DOHH2 (cell line): ENCODE measurements around the gene HDHD5.

Experiments used
- H3F3A ChIP-seq: fragments of 200-600 bp; sonication (generic), shearing (Covaris generic); 2 replicates; pipeline ENCODE4 v1.6.0; 2016; ENCODE audit warnings: antibody characterized with exemption, mild to moderate bottlenecking; ENCODE audit not compliant: control insufficient read depth, insufficient read depth
- H3K27ac ChIP-seq: fragments of 200-600 bp; sonication (generic); 2 replicates; pipeline ENCODE4 v1.5.1; 2014; ENCODE audit warnings: low read depth, mild to moderate bottlenecking, low read length, moderate library complexity
- H3K27me3 ChIP-seq: fragments of 200-600 bp; sonication (generic); 2 replicates; pipeline ENCODE4 v1.6.1; 2014; ENCODE audit warnings: mild to moderate bottlenecking, low read length, mixed read lengths; ENCODE audit not compliant: control insufficient read depth
- H3K36me3 ChIP-seq: fragments of 200-600 bp; sonication (generic); 2 replicates; pipeline ENCODE4 v1.6.1; 2014; ENCODE audit warnings: mild to moderate bottlenecking, low read length, moderate library complexity, mixed read lengths; ENCODE audit not compliant: control insufficient read depth
- H3K4me1 ChIP-seq: fragments of 200-600 bp; sonication (generic); 2 replicates; pipeline ENCODE4 v1.6.1; 2014; ENCODE audit warnings: mild to moderate bottlenecking, low read length, mixed read lengths; ENCODE audit not compliant: control insufficient read depth
- H3K4me2 ChIP-seq: fragments of 200-600 bp; sonication (generic); 2 replicates; pipeline ENCODE4 v1.6.0; 2014; ENCODE audit warnings: mild to moderate bottlenecking, low read length, moderate library complexity
- H3K4me3 ChIP-seq: fragments of 200-600 bp; sonication (generic); 2 replicates; pipeline ENCODE4 v1.5.1; 2014; ENCODE audit warnings: mild to moderate bottlenecking, low read length, mixed read lengths
- H3K79me2 ChIP-seq: fragments of 200-600 bp; sonication (generic); 2 replicates; pipeline ENCODE4 v1.6.1; 2014; ENCODE audit warnings: mild to moderate bottlenecking, low read length, mixed read lengths; ENCODE audit not compliant: control insufficient read depth
- H3K9me2 ChIP-seq: fragments of 200-600 bp; sonication (generic); replicated peaks from 2 replicates; pipeline ENCODE4 v1.6.1; 2014; ENCODE audit warnings: mild to moderate bottlenecking, low read length, mixed read lengths; ENCODE audit not compliant: control insufficient read depth
- H3K9me3 ChIP-seq: fragments of 200-600 bp; sonication (generic); 2 replicates; pipeline ENCODE4 v1.6.1; 2014; ENCODE audit warnings: antibody characterized with exemption, low read length, mixed read lengths; ENCODE audit not compliant: control insufficient read depth, insufficient read depth
- H4K20me1 ChIP-seq: fragments of 200-600 bp; sonication (generic); 2 replicates; pipeline ENCODE4 v1.6.0; 2014; ENCODE audit warnings: low read depth, mild to moderate bottlenecking, antibody characterized with exemption, low read length, moderate library complexity; ENCODE audit not compliant: control insufficient read depth, insufficient read depth
- EZH2phosphoT487 ChIP-seq: fragments of 200-600 bp; sonication (generic); IDR thresholded peaks from 2 replicates; pipeline ENCODE4 v1.6.1; 2017; ENCODE audit warnings: borderline replicate concordance, mild to moderate bottlenecking, antibody characterized with exemption, low read length, moderate library complexity, mixed read lengths
- TF ChIP-seq, protein P1 (sequence below): fragments of 200-600 bp; sonication (generic); IDR thresholded peaks from one replicate; pipeline ENCODE4 v1.5.1; 2014; ENCODE audit warnings: antibody characterized with exemption, mild to moderate bottlenecking, low read depth, low read length; ENCODE audit not compliant: poor library complexity, severe bottlenecking

HDHD5 gene

DNA sequence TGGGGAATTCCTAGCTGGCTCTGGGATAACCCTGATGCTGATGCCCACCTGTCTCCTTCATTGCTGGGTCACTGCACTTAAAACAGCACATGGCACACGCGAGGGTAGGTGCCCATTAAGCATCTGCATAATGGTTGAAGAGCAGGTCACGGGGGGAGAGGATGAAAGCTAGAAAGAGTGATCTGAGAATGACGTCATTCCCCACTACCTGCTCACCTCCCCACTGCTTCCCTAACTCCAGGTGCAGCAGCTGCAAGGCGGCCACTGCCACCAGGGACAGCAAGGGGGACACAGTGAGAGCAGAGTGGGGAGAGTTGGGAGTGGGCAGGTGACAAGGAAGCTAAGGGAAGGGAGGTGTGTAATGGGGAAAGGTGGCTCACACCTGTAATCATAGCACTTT is 33.1 kb upstream of the HDHD5 start:
- Histone ChIP-seq H3K79me2 (no peaks in the 10 kb centered on the region), H3K27ac (no peak overlapping the region), H3K4me1 (no peaks in the 10 kb centered on the region), H3K9me3 (no peaks in the 10 kb centered on the region), H3K27me3 (no peaks in the 10 kb centered on the region), H3K4me2 (no peak overlapping the region), H3F3A (no peaks in the 10 kb centered on the region), H4K20me1 (no peaks in the 10 kb centered on the region), H3K9me2 (no peaks in the 10 kb centered on the region), H3K4me3 (no peak overlapping the region), H3K36me3 (no peaks in the 10 kb centered on the region)
- TF ChIP-seq EZH2phosphoT487 = no peak
- TF ChIP-seq, protein P1, sequence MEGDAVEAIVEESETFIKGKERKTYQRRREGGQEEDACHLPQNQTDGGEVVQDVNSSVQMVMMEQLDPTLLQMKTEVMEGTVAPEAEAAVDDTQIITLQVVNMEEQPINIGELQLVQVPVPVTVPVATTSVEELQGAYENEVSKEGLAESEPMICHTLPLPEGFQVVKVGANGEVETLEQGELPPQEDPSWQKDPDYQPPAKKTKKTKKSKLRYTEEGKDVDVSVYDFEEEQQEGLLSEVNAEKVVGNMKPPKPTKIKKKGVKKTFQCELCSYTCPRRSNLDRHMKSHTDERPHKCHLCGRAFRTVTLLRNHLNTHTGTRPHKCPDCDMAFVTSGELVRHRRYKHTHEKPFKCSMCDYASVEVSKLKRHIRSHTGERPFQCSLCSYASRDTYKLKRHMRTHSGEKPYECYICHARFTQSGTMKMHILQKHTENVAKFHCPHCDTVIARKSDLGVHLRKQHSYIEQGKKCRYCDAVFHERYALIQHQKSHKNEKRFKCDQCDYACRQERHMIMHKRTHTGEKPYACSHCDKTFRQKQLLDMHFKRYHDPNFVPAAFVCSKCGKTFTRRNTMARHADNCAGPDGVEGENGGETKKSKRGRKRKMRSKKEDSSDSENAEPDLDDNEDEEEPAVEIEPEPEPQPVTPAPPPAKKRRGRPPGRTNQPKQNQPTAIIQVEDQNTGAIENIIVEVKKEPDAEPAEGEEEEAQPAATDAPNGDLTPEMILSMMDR = no peak

DNA sequence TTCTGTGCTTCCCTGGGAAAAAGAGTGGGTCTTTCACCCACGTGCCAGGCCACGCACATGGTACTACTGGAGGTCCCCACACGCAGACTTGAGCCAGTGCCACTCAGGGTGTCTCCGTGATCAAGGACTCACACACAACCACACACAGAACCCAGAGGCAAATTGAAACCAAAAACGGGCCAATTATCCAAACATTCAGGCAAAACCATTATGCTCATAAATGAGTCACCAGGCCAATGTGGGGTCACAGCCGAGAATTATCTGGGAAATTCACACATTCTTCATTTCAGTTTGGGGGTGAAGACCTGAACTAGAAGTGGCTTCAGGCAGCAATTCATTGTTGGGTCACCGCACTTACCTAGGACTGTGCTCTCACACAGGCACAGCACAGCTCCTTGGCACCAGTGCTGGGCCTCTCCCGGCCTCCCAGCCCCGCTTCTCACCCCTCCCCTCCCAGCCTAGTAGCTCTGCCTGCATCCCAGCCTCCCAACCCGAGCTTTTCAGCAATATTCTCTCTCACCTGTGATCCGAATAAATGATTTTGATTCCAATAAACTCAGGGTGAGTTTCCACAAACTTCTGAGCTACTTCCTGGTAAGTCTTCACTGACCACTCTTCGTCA is 32.2 kb upstream of the HDHD5 start:
- Histone ChIP-seq H3K9me2 (no peaks in the 10 kb centered on the region), H3K36me3 (no peaks in the 10 kb centered on the region), H3K79me2 (no peaks in the 10 kb centered on the region), H3F3A (no peaks in the 10 kb centered on the region), H3K4me2 (no peak overlapping the region), H3K4me3 (no peak overlapping the region), H3K4me1 (no peaks in the 10 kb centered on the region), H3K27ac (no peak overlapping the region), H3K9me3 (no peaks in the 10 kb centered on the region), H3K27me3 (no peaks in the 10 kb centered on the region), H4K20me1 (no peaks in the 10 kb centered on the region)
- TF ChIP-seq, protein P1 = no peak
- no peak for TF ChIP-seq EZH2phosphoT487

DNA sequence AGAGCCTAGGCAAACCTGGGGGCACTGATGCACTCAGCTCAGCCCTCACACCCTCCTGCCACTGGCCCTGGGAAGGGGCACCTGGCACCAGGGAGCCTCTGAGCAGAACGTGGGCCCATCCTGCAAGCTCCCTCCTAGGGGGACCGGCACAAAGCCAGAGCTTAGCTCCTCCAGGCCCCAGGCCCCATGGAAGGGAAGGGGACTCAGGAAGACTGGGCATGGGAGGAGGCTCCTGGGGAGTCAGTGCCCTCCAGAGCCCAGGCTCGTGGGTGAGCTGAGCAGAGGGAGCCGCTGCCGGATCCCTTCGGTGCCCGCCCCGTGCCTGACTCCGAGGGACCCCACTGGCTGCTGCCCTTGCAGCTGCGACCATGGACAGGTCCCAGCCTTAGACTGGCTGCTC is 31.6 kb upstream of the HDHD5 start:
- Histone ChIP-seq H3K36me3 (no peaks in the 10 kb centered on the region), H3K4me1 (no peaks in the 10 kb centered on the region), H3K79me2 (no peaks in the 10 kb centered on the region), H3K27ac (no peak overlapping the region), H3K27me3 (no peaks in the 10 kb centered on the region), H4K20me1 (no peaks in the 10 kb centered on the region), H3K9me3 (no peaks in the 10 kb centered on the region), H3K4me2 (no peak overlapping the region), H3K9me2 (no peaks in the 10 kb centered on the region), H3F3A (no peaks in the 10 kb centered on the region), H3K4me3 (no peak overlapping the region)
- no peak for TF ChIP-seq EZH2phosphoT487
- TF ChIP-seq, protein P1 = no peak
